Bladder microvascular endothelial cell (primary cell): Measurements from ENCODE around the gene IZUMO1R. TPM values are rescaled to one million over a fixed set of nuclear protein-coding genes. Genes with fewer than 3 reads are reported as not detected.

Source experiments
- total RNA-seq: library from RNA; depleted of rRNA; stranded (reverse); fragments of >200 nt; gene quantifications from 2 replicates; pipeline ENCODE4 v1.2.3, GENCODE V29; 2014

The IZUMO1R gene
- total RNA-seq = not detected in 2 replicates

DNA sequence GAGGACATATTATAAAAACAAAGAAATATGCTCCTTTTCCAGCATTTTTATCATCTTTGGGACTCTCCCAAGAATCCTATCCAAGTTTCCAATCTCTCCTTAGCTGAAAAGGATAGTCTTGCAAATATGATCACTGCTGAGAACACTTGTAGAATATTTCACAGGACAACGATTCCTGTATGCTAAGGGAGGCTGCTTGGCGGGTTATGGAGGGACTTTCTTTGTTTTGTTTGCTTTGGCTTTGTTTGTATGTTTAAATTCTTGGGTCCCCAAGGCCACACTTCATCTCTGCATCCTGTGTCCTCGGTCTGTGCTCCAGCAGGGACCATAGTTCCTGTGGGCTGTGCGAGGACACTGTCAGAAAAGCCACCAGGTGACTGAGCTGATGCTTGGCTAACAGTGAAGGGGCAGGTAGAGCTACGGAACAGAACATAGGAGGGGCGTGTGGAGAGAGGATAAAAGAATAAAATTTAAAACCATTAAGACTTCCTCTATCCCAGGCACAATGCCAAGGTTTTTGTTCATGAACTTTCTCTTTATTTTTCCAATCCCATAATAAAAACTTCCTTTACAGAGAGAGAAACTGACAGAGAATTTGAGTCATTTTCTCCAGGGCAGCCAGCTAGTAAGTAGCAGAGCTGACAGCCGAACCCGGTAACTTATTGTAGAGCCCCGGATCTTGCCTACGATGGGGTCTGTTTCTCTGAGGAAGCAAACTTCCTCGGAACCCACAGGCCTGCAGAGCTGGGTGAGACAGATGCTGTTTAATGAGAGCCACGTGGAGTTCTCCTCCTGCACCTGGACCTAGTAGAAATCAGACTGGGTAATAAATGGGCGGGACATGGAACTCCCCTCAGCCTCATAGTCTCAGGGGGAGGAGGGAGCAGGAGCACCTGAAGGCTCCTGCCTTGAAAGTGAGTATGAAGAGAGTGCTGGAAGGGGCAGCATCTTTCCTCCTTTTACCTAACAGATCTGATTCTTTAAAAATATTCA lies at the start of gene IZUMO1R:
TSS of gene IZUMO1R (plus strand) at position 615 of the 993 bp plus-strand sequence. CDS start 1,057 bp downstream, outside the sequence.

Other genes starting within 250 kb of the IZUMO1R start
- 11.2 and 30.3 TPM in 2 replicates for gene PANX1, start 175.7 kb upstream of the IZUMO1R start, total RNA-seq
- under 0.01 TPM in 2 replicates for gene GPR83, start 96.8 kb downstream of the IZUMO1R start, total RNA-seq
- 8.9 and 16.7 TPM in 2 replicates for gene MRE11, start 189.3 kb downstream of the IZUMO1R start, total RNA-seq
- gene ANKRD49, start 189.4 kb downstream of the IZUMO1R start, total RNA-seq = 6.0 and 12.1 TPM in 2 replicates
- gene C11orf97, start 207.9 kb downstream of the IZUMO1R start, total RNA-seq = not detected in 2 replicates
- 2.6 and 6.1 TPM in 2 replicates for gene FUT4, start 239.3 kb downstream of the IZUMO1R start, total RNA-seq